ENCODE data around the gene ASH1L.

- TF ChIP-seq POLR2A (IDR thresholded peaks at IDR 0.05; ENCODE audit: low read depth), result no peak
- no peak for TF ChIP-seq CTCF (IDR thresholded peaks at IDR 0.05)
- TF ChIP-seq EP300 (IDR thresholded peaks at IDR 0.05), result no peak
- TF ChIP-seq POLR2AphosphoS5 (IDR thresholded peaks at IDR 0.05), result no peak
These were observed 98.5 kb downstream of the ASH1L start for GRCh38 chr1:155463865-155464650.
